Tongue (tissue), 2 donors: ENCODE results near the gene RAD51B. TPM values are rescaled to one million over a fixed set of nuclear protein-coding genes. Genes with fewer than 3 reads are reported as not detected.
"Not testable (repeated sequence)": the region's sequence is repeated elsewhere in the genome, so short reads cannot be mapped to it uniquely, and the experiment has no call there.

Experiments used
- DNase-seq: peaks from one replicate; pipeline ENCODE4 v3.0.0-alpha.2; 2015
- total RNA-seq: library from RNA; depleted of rRNA; stranded (reverse); fragments of >200 nt; gene quantifications from one replicate; pipeline ENCODE4 v1.2.3, GENCODE V29; 2014

The RAD51B gene
- total RNA-seq, 1 donor from 2014 or later: 37.8 TPM

DNA sequence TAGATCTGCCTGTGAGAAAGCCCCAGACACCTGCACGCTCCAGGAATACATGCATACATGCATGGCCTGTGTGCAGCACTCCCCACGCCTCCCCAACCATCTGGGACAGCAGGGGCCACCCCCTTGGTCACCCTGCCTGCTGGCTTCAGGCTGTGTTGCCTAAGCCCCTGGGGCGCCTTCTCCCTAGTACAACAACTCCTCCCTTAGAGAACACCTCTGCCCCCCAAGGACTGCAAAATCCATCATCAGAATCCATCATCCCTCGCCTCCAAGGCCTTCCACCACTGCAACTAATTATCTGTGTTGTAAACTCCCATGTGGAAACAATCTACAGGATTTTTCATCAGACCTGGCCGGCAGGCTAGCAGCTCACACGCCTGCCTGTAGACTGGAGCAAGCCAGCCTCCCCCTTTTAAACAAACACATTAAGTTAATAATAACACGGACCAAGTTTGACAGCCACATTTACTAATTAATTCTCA lies 936.5 kb downstream of the RAD51B start:
- peak; percentile 50 for DNase-seq

DNA sequence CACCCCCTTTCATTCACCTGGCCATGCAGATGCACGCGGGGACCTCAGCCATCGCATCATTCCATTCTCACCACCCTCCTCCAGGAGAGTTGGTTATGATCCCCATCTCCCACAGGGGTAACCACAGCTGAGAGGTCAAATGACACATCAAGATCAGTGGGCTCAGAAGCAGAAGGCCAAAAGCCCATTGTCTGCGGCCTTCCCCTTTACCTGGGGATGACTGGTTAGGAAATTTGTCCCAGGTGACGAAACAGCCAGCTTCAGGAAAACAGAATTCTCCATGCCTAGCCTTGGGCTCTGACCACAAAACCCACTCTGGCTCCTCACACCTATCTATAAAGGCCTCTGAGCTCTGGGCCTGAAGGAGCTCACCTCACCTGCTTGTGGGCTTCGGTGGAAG lies 937.2 kb downstream of the RAD51B start:
- no peak for DNase-seq

DNA sequence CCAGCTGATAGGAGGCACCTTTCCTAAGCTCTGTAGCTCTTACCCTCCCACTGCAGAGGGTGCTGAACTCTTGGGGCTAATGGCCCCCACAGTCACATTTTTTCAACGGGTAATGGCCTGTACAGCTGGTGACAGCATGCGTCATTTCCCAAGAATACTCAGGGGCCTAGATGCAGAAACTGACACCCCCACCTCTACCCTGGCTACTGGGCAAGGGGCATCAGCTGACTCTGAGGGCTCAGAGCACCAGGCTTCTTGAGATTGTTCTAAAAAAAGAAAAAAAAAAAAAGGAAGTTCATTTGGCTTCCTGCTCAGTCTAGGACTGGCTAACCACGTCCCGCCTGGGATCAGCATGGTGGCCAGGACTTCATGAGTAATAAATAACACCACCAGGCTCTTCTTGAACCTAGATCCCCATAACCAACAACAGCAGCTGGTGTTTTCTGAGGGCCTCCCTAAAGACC lies 938.1 kb downstream of the RAD51B start:
- DNase-seq: peak; percentile 92

GRCh38 chr14:68758301-68758700 lies 938.7 kb downstream of the RAD51B start:
- DNase-seq: no peak

DNA sequence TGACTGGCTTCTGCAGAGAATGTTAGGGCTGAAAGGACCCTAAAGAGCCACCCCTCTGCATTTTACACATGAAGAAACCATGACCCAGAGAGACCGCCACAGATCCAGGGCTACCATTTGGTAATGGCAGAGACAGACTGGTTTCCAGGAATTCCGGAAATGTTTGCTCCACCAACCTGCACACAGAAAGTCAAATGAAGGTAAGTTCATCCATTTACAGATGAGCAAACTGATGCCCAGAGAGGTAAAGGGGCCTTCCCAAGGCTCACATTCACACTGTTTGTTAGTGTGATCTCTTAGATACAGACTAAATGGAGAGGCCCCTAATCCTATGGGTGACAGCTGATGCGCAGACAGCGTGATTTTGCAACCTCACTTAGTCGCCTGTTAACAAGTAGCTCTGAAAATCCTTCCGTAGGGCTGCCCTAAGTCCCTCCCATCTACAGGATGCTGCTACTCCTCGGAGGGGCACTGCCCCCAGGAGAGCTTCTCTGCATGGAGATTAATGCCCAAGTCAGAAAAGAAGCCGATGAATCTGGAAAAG lies 939.5 kb downstream of the RAD51B start:
- DNase-seq: peak; percentile 80

GRCh38 chr14:68759937-68760336 lies 940.4 kb downstream of the RAD51B start:
- no peak for DNase-seq

- DNase-seq: no peak
Measured at GRCh38 chr14:68760761-68761160, 941.2 kb downstream of the RAD51B start.

GRCh38 chr14:68761391-68761790 lies 941.8 kb downstream of the RAD51B start:
- no peak for DNase-seq

GRCh38 chr14:68762953-68763764 lies 943.6 kb downstream of the RAD51B start:
- peak; percentile 62 for DNase-seq

GRCh38 chr14:68763843-68764242 lies 944.3 kb downstream of the RAD51B start:
- DNase-seq: not testable (repeated sequence)

DNA sequence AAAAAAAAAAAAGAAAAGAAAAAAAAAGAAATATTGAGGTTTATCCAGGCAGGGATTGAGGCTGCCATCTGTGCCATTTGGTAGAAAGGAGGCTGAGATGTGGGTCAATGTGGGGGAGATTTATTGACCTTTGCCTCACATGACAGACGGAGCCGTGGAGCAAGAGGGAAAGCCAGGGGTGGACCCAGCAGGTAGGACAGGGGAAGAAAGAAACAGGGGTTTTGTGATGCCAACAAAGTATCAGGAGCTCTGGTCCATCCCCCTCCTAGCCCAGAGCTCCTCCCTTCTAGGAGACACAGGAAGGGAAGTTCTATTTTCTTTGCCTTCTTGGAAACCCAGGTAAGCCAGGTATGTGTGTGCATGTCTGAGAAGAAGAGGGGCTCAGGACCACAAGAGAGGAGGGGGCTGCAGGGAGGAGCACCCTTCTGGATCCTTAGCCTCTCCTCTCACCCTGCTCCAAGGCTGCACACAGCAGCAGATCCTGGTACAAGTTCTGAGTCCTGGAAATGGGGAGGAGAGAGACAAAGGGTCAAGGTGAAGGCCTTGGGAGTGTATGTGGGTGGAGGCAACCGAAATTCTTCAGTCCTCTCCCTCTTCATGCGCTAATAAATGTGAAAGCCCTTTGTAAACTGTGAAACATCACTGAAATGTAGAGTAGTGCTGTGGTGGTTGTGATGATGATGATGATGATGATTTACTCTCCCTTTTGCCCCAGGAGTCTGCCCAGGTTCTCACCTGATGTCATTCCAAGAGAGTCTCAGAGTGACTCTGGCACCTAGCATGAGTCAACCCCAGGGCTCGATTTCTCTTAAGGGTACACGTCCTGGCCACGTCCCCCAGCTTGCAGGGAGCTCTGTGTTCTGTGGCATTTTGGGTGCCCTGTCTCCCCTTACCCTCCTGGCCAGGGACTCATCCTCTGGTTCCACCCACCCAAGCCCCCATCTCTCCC lies 947.0 kb downstream of the RAD51B start:
- no peak for DNase-seq

GRCh38 chr14:68767248-68767645 lies 947.7 kb downstream of the RAD51B start:
- no peak for DNase-seq

GRCh38 chr14:68768316-68768715 lies 948.7 kb downstream of the RAD51B start:
- no peak for DNase-seq

DNA sequence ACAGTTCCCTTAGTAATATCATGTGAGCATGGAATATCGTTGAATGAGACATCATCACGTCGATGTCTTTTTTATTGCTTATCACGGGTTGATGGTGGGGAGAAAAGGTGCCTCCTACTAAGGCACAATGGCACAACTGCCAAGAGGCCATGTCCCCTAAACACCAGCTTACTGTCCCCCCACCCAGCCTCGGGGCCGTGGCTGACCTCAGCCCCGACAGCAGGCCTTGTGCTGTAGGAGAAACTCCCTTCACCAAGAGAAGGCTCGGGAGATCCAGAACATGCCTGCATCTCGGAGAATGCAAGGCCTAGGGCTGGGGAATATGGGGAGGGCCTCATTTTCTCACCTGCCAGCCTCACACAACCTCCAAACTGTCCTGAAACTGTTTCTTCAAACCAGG lies 950.5 kb downstream of the RAD51B start:
- no peak for DNase-seq

DNA sequence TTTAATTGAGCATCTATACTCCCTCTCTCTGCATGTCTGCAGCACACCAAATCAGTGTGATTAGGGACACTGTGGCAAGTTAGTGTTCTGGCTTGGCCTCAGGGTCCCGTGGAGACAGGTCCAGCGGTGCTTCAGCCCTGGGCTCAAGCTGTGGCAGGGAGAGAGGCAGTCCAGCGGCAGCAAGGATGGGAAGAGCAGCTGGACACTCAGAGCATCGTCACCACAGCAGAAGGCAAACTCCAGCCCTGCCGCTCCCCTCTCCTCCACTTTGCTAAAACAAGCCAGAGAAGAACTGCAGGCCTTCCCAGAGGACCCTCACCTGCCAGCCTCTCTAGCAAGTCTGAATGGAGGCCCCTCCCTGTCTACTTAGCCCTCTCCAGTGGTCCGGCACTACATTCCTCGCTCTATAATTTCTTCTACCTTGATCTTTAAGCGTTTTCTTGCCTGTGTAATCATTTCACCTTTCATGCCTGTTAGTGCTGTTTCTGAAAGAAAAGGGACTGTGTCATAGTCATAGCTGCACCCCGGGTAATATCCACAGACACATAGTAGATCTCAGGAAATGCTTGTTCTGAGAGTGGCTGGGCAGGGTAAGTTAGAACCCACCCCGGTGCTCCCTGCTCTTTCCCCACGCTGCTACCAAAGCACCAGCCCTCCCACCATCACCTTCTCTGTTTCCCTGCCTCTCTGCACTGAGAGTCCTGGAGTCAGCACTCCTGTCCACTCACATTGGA lies 951.1 kb downstream of the RAD51B start:
- no peak for DNase-seq

GRCh38 chr14:68771631-68772030 lies 952.1 kb downstream of the RAD51B start:
- no peak for DNase-seq

DNA sequence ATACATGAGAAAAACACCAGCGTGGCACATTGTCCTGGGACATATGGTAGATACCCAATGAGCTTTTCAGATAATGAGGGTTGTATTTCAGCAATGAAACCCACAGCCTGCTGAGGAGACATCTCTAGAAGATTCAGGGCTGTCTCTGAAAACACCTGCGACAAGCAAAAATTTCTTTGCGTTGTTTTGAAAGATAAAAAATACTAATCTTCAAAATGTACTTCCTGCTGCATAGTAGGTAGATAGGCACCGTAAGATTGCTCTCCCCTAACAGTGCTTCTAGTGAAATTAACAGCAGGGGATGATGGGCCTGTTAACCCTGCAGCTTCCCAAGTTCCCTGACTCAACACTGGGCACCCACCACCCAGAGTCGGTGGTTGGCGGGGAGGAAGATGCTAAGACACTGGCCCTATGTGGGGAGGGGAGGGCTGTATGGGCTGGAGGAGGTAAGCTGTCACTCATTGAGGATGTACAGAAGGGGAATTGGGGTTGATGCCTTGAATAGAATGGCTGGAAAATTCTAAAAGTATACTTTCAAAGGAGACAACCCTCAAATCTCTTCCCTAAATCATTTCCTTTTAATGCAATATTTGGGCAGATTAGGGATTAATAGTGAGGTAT lies 953.3 kb downstream of the RAD51B start:
- no peak for DNase-seq

GRCh38 chr14:68774771-68775613 lies 955.4 kb downstream of the RAD51B start:
- no peak for DNase-seq

- no peak for DNase-seq
Measured at GRCh38 chr14:68775614-68776126, 956.1 kb downstream of the RAD51B start.

DNA sequence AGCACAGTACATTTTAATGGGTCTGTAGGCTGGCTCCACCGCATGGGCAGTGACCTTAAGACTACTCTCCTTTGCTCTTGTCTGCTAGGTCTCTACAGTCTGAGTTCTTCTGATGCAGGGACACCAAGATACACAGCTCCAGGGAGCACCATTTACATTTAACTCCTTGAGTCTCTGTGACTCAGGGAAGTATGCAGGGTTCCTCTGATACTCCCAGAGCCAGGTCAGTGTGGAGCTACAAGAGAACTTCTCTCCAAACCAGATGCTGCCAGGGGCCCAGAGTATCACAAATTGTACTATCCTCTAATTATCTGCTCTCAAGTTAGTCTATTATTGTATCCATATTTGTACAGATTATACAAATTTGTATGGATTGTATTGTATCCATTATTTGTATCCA lies 958.1 kb downstream of the RAD51B start:
- DNase-seq: no peak
